NCI-H1092 treated with DMSO at 0.1 percent for 48 hours (cell line): Measurements from ENCODE around the gene TIMM44.
"Not testable (repeated sequence)": the region's sequence is repeated elsewhere in the genome, so short reads cannot be mapped to it uniquely, and the experiment has no call there.

Source experiments
- DNase-seq: peaks from one replicate; lab custom pipeline; 2025; lab: John Stamatoyannopoulos, UW

TIMM44 gene

GRCh38 chr19:7976461-7976860 is 33.0 kb upstream of the TIMM44 start:
- DNase-seq: no peak

GRCh38 chr19:7975037-7975436 is 31.6 kb upstream of the TIMM44 start:
- no peak for DNase-seq

DNA sequence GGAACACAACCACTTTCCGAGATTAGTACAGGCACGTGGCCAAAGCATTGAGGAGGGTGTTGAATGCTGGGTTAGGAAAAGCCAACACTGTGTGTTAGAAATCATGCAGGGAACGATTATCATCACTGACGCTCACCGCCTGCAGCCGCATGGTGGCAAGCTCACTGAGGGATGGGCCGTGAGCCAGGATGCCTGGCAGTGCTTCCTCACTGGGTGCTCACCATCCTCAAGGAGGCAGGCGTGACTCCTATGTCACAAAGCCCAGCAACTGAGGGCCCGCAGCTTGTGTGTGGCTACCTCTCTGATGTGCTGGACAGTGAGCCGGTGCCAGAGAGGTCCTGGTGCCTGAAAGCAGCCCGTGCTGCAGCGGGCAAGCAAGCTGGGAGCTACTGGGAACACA is 30.4 kb upstream of the TIMM44 start:
- no peak for DNase-seq

GRCh38 chr19:7971553-7972520 is 28.4 kb upstream of the TIMM44 start:
- no peak for DNase-seq

DNA sequence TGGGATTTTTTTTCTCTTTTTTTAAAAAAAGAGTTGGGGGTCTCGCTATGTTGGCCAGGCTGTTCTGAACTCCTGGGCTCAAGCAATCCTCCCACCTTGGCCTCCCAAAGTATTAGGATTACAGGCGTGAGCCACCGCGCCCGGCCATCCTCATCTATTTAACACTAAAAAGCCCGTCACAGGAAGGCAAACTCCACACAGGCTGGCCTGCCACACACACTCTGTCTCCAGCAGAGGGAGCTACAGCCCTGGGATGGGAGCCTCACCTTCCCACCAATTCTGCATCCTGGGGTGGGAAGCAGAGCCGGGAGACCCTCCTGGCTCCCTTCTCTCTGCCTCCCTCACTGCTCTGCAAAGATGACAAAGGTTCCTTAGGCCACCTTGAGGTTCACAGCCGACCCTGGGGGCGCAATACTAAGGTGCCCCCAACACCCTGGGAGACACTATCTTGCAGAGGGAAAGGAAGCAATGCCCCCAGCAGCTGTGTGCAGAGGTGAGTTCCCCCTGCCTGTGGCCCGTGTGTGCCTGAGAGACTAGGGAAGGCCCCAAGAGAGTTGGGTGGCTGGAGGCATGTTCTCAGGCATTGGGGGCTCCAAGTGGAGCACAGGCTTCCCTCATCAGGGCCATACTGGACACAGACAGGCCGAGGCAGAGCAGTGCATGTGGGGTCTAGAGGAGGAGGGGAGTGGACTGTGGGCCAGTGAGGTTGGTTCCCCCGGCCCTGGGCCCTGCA is 27.4 kb upstream of the TIMM44 start:
- peak; percentile 17 for DNase-seq

- DNase-seq: no peak
Observed at GRCh38 chr19:7969555-7969939, 26.1 kb upstream of the TIMM44 start.

- DNase-seq: no peak
Observed at GRCh38 chr19:7968796-7969554, 25.5 kb upstream of the TIMM44 start.

DNA sequence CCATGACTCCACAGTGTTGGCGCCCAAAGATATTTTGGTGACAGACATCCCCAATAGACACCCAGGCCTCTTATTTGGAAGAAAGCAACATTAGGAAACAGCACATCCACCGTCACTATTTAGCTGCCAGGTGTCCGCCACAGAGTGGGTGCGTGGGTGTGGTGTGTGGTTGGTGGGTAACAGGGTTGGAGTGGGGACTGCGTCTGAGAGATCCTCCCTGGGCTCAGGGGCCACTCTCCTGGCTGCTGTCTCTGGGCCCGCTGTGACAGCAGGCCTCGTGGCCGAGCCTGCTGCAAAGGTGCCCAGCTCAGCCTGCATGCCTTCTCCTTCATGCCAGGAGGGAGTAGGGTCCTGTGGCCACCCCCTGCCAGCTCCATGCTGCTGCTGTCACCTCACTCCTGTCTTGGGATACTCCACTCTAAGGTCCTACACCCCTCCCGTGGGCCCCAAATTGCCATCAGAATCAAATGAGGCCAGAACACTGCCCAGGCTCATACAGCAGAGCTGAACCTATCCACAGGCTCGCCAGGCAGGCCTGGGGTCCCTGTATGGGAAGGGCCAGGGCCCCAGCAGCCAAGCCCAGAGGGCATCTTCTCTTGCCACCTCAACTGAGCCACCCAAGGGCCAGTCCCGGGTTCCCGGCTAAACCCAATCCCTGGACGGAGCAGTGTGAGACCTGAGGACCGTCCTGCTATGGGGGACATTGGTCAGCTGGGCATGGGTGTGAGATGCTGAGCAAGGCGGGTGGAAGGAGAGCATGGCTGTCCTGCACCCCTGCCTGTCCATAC is 24.7 kb upstream of the TIMM44 start:
- no peak for DNase-seq

GRCh38 chr19:7965921-7966665 is 22.6 kb upstream of the TIMM44 start:
- DNase-seq: no peak

- no peak for DNase-seq
Observed at GRCh38 chr19:7965259-7965841, 21.9 kb upstream of the TIMM44 start.

- no peak for DNase-seq
Observed at GRCh38 chr19:7963566-7963965, 20.1 kb upstream of the TIMM44 start.

DNA sequence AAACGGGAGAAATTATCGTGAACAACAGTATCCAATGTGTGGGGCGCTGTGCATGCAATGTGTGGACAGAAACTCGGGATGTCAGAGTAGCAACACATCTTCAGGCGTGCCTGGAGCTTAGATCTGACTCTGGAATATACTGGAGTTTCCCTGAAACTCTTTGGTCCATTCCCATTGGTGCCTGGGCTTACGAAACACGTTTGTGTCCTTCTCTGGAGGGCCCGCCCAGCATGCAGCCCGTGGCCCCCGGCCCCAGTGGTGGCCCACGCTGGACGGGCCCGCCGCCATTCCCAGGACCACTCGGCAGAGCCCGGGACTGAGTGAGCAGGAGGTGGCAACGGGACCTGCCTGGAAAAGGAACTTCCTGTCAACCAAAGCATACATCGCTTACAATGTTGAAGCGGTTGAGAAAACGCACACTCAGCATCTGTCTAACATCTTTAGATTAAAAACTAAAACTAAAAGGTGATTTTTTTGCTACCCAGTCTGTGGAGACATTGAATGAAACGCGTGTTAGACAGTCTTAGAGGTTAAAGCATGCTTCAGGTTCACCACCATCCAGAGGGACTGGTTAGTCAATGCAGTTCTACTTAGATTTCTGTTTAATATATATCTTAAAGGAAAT is 19.3 kb upstream of the TIMM44 start:
- no peak for DNase-seq

DNA sequence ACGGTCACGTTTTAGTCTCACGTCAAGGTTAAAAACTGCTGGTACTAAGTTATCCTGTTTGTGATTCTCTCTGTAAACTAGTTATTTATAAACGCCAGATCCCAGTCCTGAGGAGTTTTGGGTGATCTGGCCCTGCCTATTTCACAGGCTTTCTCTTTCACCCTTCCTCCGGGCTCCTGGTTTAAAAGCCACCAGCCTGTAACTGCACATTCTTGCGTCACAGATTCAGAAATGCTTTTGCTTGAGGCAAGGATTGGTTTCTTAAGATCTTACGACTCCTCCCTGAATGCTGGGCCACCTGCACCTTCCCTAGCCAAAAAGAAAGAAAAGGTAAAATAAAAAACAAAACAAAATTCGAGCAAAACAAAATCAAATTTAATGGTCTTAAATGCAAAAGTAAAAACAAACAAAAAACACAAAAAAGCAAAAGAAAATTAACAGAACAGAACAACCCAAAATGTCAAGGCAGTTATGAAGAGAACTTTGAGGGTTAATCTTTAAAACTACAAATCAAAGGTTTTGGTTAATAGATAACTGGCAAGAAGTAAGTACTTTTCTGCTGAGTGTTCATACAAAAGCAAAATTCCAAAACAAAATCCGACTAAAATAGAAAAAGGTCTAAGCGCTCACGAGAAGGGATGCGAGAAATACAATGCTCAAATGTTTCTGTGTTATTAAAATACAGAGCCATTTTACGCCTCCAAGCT is 18.6 kb upstream of the TIMM44 start:
- no peak for DNase-seq

DNA sequence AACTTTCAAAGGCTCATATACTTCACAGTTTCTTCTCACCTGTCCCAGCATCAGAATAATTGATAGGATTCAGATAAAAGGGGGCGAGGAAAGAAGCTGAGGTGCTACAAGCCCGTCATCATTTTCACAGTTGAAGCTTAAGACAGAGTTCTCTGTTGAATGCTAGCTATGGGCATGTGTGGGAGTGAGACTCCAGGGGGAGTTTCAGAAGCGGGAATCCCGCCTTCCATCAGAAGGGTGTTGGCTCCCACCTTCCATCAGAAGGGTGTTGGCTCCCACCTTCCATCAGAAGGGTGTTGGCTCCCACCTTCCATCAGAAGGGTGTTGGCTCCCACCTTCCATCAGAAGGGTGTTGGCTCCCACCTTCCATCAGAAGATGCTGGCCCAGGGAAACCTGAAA is 17.6 kb upstream of the TIMM44 start:
- not testable (repeated sequence) for DNase-seq

- no peak for DNase-seq
Observed at GRCh38 chr19:7959211-7959610, 15.7 kb upstream of the TIMM44 start.

- no peak for DNase-seq
Observed at GRCh38 chr19:7955696-7956095, 12.2 kb upstream of the TIMM44 start.

DNA sequence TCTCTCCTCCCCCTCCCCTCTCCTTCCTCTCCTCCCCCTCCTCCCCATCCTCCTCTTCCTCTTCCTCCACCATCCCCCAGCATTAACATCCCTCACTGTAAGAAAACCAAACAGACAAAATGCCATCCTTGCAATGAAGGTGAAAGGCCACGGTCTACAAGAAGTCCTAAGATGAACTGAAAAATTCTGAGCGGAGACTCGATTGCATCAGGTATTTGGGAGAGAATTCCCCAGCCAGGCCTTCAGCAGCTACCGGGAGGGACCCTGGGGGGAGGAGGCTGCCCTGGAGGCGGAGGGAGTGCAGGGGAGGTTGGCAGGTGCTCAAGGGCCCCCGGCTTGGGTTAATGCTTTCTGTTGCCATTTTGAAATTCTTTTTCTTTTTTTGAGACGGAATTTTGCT is 10.1 kb upstream of the TIMM44 start:
- no peak for DNase-seq

GRCh38 chr19:7953060-7953459 is 9.6 kb upstream of the TIMM44 start:
- no peak for DNase-seq

- no peak for DNase-seq
Observed at GRCh38 chr19:7947939-7948338, 4.5 kb upstream of the TIMM44 start.
